ENCODE data around the gene MIOS.

DNA sequence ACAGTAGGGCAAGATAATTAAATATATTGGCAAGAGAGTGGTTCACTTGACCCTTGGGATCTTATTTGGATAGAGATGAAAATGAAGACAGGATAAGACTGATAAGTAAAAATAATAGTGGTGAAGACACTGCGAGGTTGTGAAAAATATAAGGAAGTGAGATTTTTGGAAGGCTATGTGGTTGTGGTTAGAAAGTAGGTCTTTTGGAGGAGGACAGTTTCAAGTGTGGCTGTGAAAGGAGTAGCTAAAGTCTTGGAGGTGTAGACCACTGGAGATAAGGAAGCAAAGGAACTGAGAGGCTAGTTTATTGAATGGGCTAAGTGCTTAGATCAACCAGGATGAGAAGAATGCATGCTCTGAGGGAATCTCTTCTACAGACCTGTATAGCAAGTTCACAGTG lies 11.2 kb downstream of the MIOS start:
- TF ChIP-seq, protein P1, sequence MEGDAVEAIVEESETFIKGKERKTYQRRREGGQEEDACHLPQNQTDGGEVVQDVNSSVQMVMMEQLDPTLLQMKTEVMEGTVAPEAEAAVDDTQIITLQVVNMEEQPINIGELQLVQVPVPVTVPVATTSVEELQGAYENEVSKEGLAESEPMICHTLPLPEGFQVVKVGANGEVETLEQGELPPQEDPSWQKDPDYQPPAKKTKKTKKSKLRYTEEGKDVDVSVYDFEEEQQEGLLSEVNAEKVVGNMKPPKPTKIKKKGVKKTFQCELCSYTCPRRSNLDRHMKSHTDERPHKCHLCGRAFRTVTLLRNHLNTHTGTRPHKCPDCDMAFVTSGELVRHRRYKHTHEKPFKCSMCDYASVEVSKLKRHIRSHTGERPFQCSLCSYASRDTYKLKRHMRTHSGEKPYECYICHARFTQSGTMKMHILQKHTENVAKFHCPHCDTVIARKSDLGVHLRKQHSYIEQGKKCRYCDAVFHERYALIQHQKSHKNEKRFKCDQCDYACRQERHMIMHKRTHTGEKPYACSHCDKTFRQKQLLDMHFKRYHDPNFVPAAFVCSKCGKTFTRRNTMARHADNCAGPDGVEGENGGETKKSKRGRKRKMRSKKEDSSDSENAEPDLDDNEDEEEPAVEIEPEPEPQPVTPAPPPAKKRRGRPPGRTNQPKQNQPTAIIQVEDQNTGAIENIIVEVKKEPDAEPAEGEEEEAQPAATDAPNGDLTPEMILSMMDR (IDR thresholded peaks at IDR 0.05; ENCODE audit: low read depth, low read length) = no peak
- no peak for TF ChIP-seq POLR2A (IDR thresholded peaks at IDR 0.05; ENCODE audit: extremely low read depth, insufficient read length)
